AG09309 (cell line): ENCODE measurements around the gene RS1.

Source experiments
- DNase-seq: peaks from one replicate; pipeline ENCODE4 v3.0.0-alpha.2; 2010; ENCODE audit warnings: low read depth
- H3K4me3 ChIP-seq: 2 replicates; pipeline ENCODE4 v1.5.1; 2011; ENCODE audit warnings: mild to moderate bottlenecking, low read depth, low read length, moderate library complexity; ENCODE audit not compliant: control insufficient read depth
- CTCF ChIP-seq: IDR thresholded peaks from 2 replicates; pipeline ENCODE4 v1.5.1; 2011; ENCODE audit warnings: mild to moderate bottlenecking, low read depth, low read length, inconsistent platforms; ENCODE audit not compliant: insufficient read depth, control insufficient read depth; ENCODE audit errors: missing control alignments

The RS1 gene

GRCh38 chrX:18639280-18639679 lies 32.6 kb downstream of the RS1 start:
- no peak overlapping the region for H3K4me3 ChIP-seq
- no peak for TF ChIP-seq CTCF
- DNase-seq, result no peak

GRCh38 chrX:18638398-18638797 lies 33.5 kb downstream of the RS1 start:
- no peak overlapping the region for H3K4me3 ChIP-seq
- DNase-seq, result no peak
- TF ChIP-seq CTCF, result no peak

DNA sequence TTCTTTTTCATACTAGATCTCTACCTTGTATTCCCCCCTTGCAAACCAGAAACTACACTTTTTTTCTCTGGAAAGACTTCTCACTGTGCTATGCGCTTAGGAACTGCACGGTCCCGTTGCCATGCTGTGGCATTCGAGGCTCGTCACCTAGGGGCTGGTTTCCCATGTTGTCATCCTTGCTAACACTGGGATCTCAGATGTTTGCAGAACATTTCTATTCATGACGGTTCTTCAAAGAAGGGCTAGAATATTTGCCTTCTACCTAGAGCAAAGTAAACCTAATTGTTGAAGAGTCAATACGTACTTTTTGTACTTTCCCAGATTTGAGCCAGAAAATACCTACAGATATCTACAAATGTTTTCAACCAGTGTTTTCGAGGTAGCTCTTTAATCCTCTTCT lies 41.0 kb downstream of the RS1 start:
- no peak for TF ChIP-seq CTCF
- no peak for DNase-seq
- H3K4me3 ChIP-seq, result no peak overlapping the region

- H3K4me3 ChIP-seq, result no peak overlapping the region
- TF ChIP-seq CTCF, result no peak
- no peak for DNase-seq
Observed at GRCh38 chrX:18624599-18624998, 47.3 kb downstream of the RS1 start.

- no peak overlapping the region for H3K4me3 ChIP-seq
- DNase-seq, result no peak
- TF ChIP-seq CTCF, result no peak
Observed at GRCh38 chrX:18620349-18620748, 51.6 kb downstream of the RS1 start.

- no peak for TF ChIP-seq CTCF
- H3K4me3 ChIP-seq, result no peak overlapping the region
- no peak for DNase-seq
Observed at GRCh38 chrX:18619288-18619687, 52.6 kb downstream of the RS1 start.

DNA sequence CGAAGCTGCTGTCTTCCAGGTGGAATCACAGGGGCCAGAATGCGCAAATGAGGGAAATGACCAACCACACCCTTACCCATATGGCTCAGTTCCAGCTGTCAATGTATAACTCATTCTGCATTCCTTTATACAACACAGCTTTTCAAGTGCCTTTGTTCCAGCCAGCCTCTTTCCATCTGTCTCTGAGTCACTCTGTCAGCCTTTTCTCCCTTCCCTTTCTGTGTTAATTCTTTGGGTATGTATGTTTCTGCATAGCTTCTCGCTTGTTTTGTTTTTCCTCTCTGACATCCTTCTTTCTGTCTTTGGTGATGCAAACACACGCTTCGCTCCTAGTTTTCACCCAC lies 54.5 kb downstream of the RS1 start:
- H3K4me3 ChIP-seq, result no peak overlapping the region
- DNase-seq, result no peak
- TF ChIP-seq CTCF, result no peak
